ENCODE results near the gene SPEG. TPM values are rescaled to one million over a fixed set of nuclear protein-coding genes. Genes with fewer than 3 reads are reported as not detected.

Gene SPEG
- polyA plus RNA-seq, 1 donor (not counting 4 experiments of a cell fraction or from before 2014, with no cell fraction given): 18.8 TPM

DNA sequence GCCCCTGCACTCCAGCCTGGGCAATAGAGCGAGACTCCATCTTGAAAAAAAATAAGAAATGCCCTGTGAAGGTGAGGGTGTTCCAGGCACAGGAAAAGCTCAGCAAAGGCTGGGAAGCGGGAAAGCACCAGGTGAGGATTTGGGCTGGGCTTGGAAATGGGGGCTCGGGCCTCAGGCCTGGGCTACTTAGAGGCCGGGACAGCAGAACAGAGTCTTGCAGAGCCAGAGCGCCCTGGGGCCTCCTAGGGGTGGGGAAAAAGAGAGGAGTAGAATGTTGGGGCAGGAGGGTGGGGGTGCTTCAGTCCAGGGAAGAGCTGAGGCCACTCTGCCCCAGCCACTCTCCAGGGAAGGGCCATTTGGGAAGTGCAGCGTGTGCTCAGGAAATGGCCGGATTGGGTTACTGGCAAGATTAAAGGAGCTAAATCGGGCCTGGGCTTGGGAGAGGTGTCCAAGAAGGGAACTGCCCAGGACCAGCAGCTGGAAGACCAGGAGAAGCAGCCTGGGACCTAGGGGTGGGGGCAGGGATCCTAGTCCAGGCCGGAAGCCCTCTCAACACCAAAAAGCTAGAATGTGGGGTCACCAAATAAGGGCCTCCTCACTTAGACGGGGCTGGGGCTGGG lies 30.2 kb upstream of the SPEG start:
- H3K36me3 ChIP-seq (ENCODE audit: control insufficient read depth in 2 of 2, extremely low read depth in 1 of 2, insufficient read depth in 2 of 2, low read length in 2 of 2): no peaks in the 10 kb centered on the region
- FAIRE-seq: no peak
- no peak for DNase-seq (ENCODE audit: low read depth, low spot score)
- no peaks in the 10 kb centered on the region for H3K9me3 ChIP-seq (ENCODE audit: control insufficient read depth, low read depth, low read length)
- no peak overlapping the region for H2AFZ ChIP-seq (ENCODE audit: control insufficient read depth, low read length)
- no peak overlapping the region for H3K27ac ChIP-seq (ENCODE audit: control insufficient read depth, insufficient read depth, low read length)
- H3K79me2 ChIP-seq (ENCODE audit: control insufficient read depth, insufficient read depth, low read length): no peaks in the 10 kb centered on the region
- peaks cover 3% of the 10 kb centered on the region for H3K4me1 ChIP-seq (ENCODE audit: control insufficient read depth, extremely low read depth, insufficient read depth, low read length)
- no peak overlapping the region for H3K4me2 ChIP-seq (ENCODE audit: control insufficient read depth, extremely low read depth, insufficient read depth, low read depth, low read length)
- no peak overlapping the region for H3K9ac ChIP-seq (ENCODE audit: control insufficient read depth, extremely low read depth, insufficient read depth, low read length)
- peaks cover 3% of the 10 kb centered on the region for H3K27me3 ChIP-seq (ENCODE audit: control insufficient read depth, extremely low read depth, insufficient read depth, low read length)
- dilution Hi-C loops (cut with MboI; ENCODE audit: extremely low pct_ligation_motif_present, low sequenced_read_pairs): no loop called here
- H3K4me3 ChIP-seq (ENCODE audit: control insufficient read depth in 2 of 3, extremely low read depth in 1 of 3, insufficient read depth in 2 of 3, low read depth in 1 of 3, low read length in 3 of 3): no peak overlapping the region
- TF ChIP-seq, protein P1, sequence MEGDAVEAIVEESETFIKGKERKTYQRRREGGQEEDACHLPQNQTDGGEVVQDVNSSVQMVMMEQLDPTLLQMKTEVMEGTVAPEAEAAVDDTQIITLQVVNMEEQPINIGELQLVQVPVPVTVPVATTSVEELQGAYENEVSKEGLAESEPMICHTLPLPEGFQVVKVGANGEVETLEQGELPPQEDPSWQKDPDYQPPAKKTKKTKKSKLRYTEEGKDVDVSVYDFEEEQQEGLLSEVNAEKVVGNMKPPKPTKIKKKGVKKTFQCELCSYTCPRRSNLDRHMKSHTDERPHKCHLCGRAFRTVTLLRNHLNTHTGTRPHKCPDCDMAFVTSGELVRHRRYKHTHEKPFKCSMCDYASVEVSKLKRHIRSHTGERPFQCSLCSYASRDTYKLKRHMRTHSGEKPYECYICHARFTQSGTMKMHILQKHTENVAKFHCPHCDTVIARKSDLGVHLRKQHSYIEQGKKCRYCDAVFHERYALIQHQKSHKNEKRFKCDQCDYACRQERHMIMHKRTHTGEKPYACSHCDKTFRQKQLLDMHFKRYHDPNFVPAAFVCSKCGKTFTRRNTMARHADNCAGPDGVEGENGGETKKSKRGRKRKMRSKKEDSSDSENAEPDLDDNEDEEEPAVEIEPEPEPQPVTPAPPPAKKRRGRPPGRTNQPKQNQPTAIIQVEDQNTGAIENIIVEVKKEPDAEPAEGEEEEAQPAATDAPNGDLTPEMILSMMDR (optimal IDR thresholded peaks at IDR 0.05 in 1 of 3, IDR thresholded peaks at IDR 0.05 in 1 of 3, conservative IDR thresholded peaks at IDR 0.05 in 1 of 3; ENCODE audit: extremely low read depth in 1 of 3, insufficient read depth in 2 of 3, low read length in 3 of 3): no peak
- TF ChIP-seq EZH2 (IDR thresholded peaks at IDR 0.05; ENCODE audit: low read length): no peak
- H3K9me1 ChIP-seq (ENCODE audit: control insufficient read depth, extremely low read depth, insufficient read depth, low read length): no peaks in the 10 kb centered on the region
- no peaks in the 10 kb centered on the region for H4K20me1 ChIP-seq (ENCODE audit: control insufficient read depth, extremely low read depth, insufficient read depth, low read length)

DNA sequence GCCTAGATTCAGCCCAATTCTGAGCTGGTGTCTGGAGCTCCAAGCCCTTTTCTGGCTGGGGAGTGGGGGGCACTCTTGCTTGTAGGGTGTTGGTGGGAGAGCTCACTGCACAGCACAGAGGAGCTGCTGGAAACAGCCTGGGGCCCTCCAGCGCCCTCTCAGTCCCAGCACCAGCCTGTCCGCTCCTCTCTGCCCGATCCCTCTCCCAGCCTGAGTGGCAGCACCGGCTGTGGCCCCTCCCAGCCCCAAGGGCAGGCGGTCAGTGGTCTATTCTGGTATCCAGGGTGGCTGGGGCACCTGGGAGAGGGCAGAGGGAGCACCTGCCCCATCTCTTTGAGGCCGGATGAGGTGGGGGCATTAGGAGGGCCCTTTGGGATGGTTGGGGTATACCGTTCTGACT lies 29.7 kb upstream of the SPEG start:
- H3K9ac ChIP-seq (ENCODE audit: control insufficient read depth, extremely low read depth, insufficient read depth, low read length): no peak overlapping the region
- H3K27me3 ChIP-seq (ENCODE audit: control insufficient read depth, extremely low read depth, insufficient read depth, low read length): peaks cover 4% of the 10 kb centered on the region
- no peaks in the 10 kb centered on the region for H3K9me3 ChIP-seq (ENCODE audit: control insufficient read depth, low read depth, low read length)
- no peaks in the 10 kb centered on the region for H3K9me1 ChIP-seq (ENCODE audit: control insufficient read depth, extremely low read depth, insufficient read depth, low read length)
- H4K20me1 ChIP-seq (ENCODE audit: control insufficient read depth, extremely low read depth, insufficient read depth, low read length): no peaks in the 10 kb centered on the region
- no peak for DNase-seq (ENCODE audit: low read depth, low spot score)
- TF ChIP-seq, protein P1 (optimal IDR thresholded peaks at IDR 0.05 in 1 of 3, IDR thresholded peaks at IDR 0.05 in 1 of 3, conservative IDR thresholded peaks at IDR 0.05 in 1 of 3; ENCODE audit: extremely low read depth in 1 of 3, insufficient read depth in 2 of 3, low read length in 3 of 3): no peak
- TF ChIP-seq EZH2 (IDR thresholded peaks at IDR 0.05; ENCODE audit: low read length): no peak
- dilution Hi-C loops (cut with MboI; ENCODE audit: extremely low pct_ligation_motif_present, low sequenced_read_pairs): no loop called here
- H3K4me3 ChIP-seq (ENCODE audit: control insufficient read depth in 2 of 3, extremely low read depth in 1 of 3, insufficient read depth in 2 of 3, low read depth in 1 of 3, low read length in 3 of 3): no peak overlapping the region
- H3K27ac ChIP-seq (ENCODE audit: control insufficient read depth, insufficient read depth, low read length): no peak overlapping the region
- no peak overlapping the region for H2AFZ ChIP-seq (ENCODE audit: control insufficient read depth, low read length)
- FAIRE-seq: no peak
- no peak overlapping the region for H3K4me2 ChIP-seq (ENCODE audit: control insufficient read depth, extremely low read depth, insufficient read depth, low read depth, low read length)
- peaks cover 3% of the 10 kb centered on the region for H3K4me1 ChIP-seq (ENCODE audit: control insufficient read depth, extremely low read depth, insufficient read depth, low read length)
- no peaks in the 10 kb centered on the region for H3K36me3 ChIP-seq (ENCODE audit: control insufficient read depth in 2 of 2, extremely low read depth in 1 of 2, insufficient read depth in 2 of 2, low read length in 2 of 2)
- H3K79me2 ChIP-seq (ENCODE audit: control insufficient read depth, insufficient read depth, low read length): no peaks in the 10 kb centered on the region
